GM18502 (cell line): ENCODE data around the gene TBCE.
"Not testable (repeated sequence)": the region's sequence is repeated elsewhere in the genome, so short reads cannot be mapped to it uniquely, and the experiment has no call there.

Experiments used
- ATAC-seq: cut with Tn5 transposase; IDR thresholded peaks from one replicate; pipeline ENCODE4 v1.9.1; 2021; ENCODE audit warnings: mild to moderate bottlenecking; ENCODE audit not compliant: unreplicated experiment, poor library complexity

Gene TBCE

GRCh38 chr1:235448616-235449015 lies 81.4 kb downstream of the TBCE start:
- no peak for ATAC-seq

- ATAC-seq: no peak
These were observed 83.2 kb downstream of the TBCE start for GRCh38 chr1:235450433-235450832.

- no peak for ATAC-seq
These were observed 83.8 kb downstream of the TBCE start for GRCh38 chr1:235450886-235451483.

- ATAC-seq: no peak
These were observed 86.8 kb downstream of the TBCE start for GRCh38 chr1:235454021-235454420.

GRCh38 chr1:235455097-235455496 lies 87.9 kb downstream of the TBCE start:
- ATAC-seq: no peak

GRCh38 chr1:235455823-235456222 lies 88.6 kb downstream of the TBCE start:
- ATAC-seq: no peak

- ATAC-seq: not testable (repeated sequence)
These were observed 90.6 kb downstream of the TBCE start for GRCh38 chr1:235457856-235458255.

- ATAC-seq: no peak
These were observed 93.5 kb downstream of the TBCE start for GRCh38 chr1:235460770-235461169.

GRCh38 chr1:235461954-235462353 lies 94.7 kb downstream of the TBCE start:
- ATAC-seq: no peak

GRCh38 chr1:235462832-235463231 lies 95.6 kb downstream of the TBCE start:
- ATAC-seq: not testable (repeated sequence)

GRCh38 chr1:235465066-235465465 lies 97.8 kb downstream of the TBCE start:
- no peak for ATAC-seq

GRCh38 chr1:235468004-235468403 lies 100.8 kb downstream of the TBCE start:
- no peak for ATAC-seq

- ATAC-seq: no peak
These were observed 101.7 kb downstream of the TBCE start for GRCh38 chr1:235468970-235469369.

GRCh38 chr1:235469897-235470296 lies 102.7 kb downstream of the TBCE start:
- not testable (repeated sequence) for ATAC-seq

- no peak for ATAC-seq
These were observed 103.7 kb downstream of the TBCE start for GRCh38 chr1:235470741-235471439.

- no peak for ATAC-seq
These were observed 106.6 kb downstream of the TBCE start for GRCh38 chr1:235473806-235474205.

- no peak for ATAC-seq
These were observed 115.9 kb downstream of the TBCE start for GRCh38 chr1:235483090-235483489.

- no peak for ATAC-seq
These were observed 118.3 kb downstream of the TBCE start for GRCh38 chr1:235485558-235485957.

- ATAC-seq: no peak
These were observed 119.1 kb downstream of the TBCE start for GRCh38 chr1:235486321-235486720.

GRCh38 chr1:235491644-235492043 lies 124.4 kb downstream of the TBCE start:
- ATAC-seq: no peak

- no peak for ATAC-seq
These were observed 127.3 kb downstream of the TBCE start for GRCh38 chr1:235494531-235494930.

GRCh38 chr1:235495030-235495429 lies 127.8 kb downstream of the TBCE start:
- ATAC-seq: no peak
